Measurements from ENCODE around the gene HOXA4.

The HOXA4 gene

GRCh38 chr7:27169658-27170425 is 39.3 kb upstream of the HOXA4 start:
- no peak for DNase-seq

GRCh38 chr7:27168265-27168947 is 37.8 kb upstream of the HOXA4 start:
- no peak for DNase-seq

- DNase-seq = no peak
These were observed 37.3 kb upstream of the HOXA4 start for GRCh38 chr7:27167916-27168264.

- DNase-seq = no peak
These were observed 36.3 kb upstream of the HOXA4 start for GRCh38 chr7:27166531-27167505.

GRCh38 chr7:27165996-27166530 is 35.5 kb upstream of the HOXA4 start:
- DNase-seq = no peak

- no peak for DNase-seq
These were observed 34.8 kb upstream of the HOXA4 start, which contains the start of gene HOXA9 for GRCh38 chr7:27165089-27165995. TSS of gene HOXA9 (minus strand) at chr7:27165537. CDS start at chr7:27165457, 80 bp downstream.

- no peak for DNase-seq
These were observed 34.0 kb upstream of the HOXA4 start for GRCh38 chr7:27164367-27165088.

GRCh38 chr7:27164045-27164366 is 33.4 kb upstream of the HOXA4 start:
- no peak for DNase-seq

- DNase-seq = no peak
These were observed 32.9 kb upstream of the HOXA4 start for GRCh38 chr7:27163288-27164044.

GRCh38 chr7:27162561-27163287 is 32.2 kb upstream of the HOXA4 start:
- DNase-seq = no peak

- no peak for DNase-seq
These were observed 31.4 kb upstream of the HOXA4 start for GRCh38 chr7:27161721-27162560.

- no peak for DNase-seq
These were observed 30.7 kb upstream of the HOXA4 start for GRCh38 chr7:27161214-27161720.

GRCh38 chr7:27160546-27161213 is 30.1 kb upstream of the HOXA4 start:
- peak; percentile 89 for DNase-seq

GRCh38 chr7:27160145-27160545 is 29.6 kb upstream of the HOXA4 start:
- DNase-seq = no peak

- DNase-seq = no peak
These were observed 28.9 kb upstream of the HOXA4 start for GRCh38 chr7:27159266-27160144.

- no peak for DNase-seq
These were observed 28.1 kb upstream of the HOXA4 start for GRCh38 chr7:27158436-27159265.

Data from stimulated activated CD4-positive, alpha-beta T cell treated with anti-CD3 and anti-CD28 coated beads, Interleukin-4, amount 100 ng/mL, for 24 hours (primary cell).